IMR-90 (cell line): Measurements from ENCODE around the gene DAB1. TPM values are rescaled to one million over a fixed set of nuclear protein-coding genes. Genes with fewer than 3 reads are reported as not detected.

Source experiments
- ATAC-seq: fragments of 200-7000 bp; cut with Tn5 transposase; 2 replicates; pipeline ENCODE4 v1.9.1; 2020; ENCODE audit warnings: low read depth, mild to moderate bottlenecking, moderate library complexity
- BruUV-seq: library from RNA; stranded (reverse); fragments of 400-500 nt; replicated peaks from 2 replicates; lab custom pipeline; 2021; lab: Mats Ljungman, UMichigan
- CTCF ChIA-PET: fragments of 300-600 bp; formaldehyde crosslinking; extraction: SDS; loops from one replicate; lab custom pipeline; 2021; ENCODE audit warnings: antibody characterized with exemption; lab: Yijun Ruan, JAX
- POLR2A ChIA-PET: fragments of 300-600 bp; sonication (Branson Sonifier 250); formaldehyde crosslinking; loops from one replicate; lab custom pipeline; 2022; ENCODE audit warnings: antibody characterized with exemption; ENCODE audit not compliant: unreplicated experiment; lab: Charles Lee
- DNase-seq: peaks from one replicate; pipeline ENCODE4 v3.0.0; 2013
- H2AFZ ChIP-seq: replicated peaks from 2 replicates; pipeline ENCODE3; 2013; ENCODE audit warnings: low read length, mild to moderate bottlenecking; ENCODE audit not compliant: poor library complexity
- H2AK5ac ChIP-seq: 2 replicates; pipeline ENCODE4 v1.6.1; 2013; ENCODE audit warnings: low read depth, low read length, inconsistent platforms
- H2AK9ac ChIP-seq: replicated peaks from 2 replicates; pipeline ENCODE3; 2013; ENCODE audit warnings: mild to moderate bottlenecking, low read depth, low read length, moderate library complexity; ENCODE audit not compliant: poor library complexity
- H2BK120ac ChIP-seq: 2 replicates; pipeline ENCODE4 v1.6.1; 2013; ENCODE audit warnings: low read depth, low read length, inconsistent platforms
- H2BK15ac ChIP-seq: 3 replicates; pipeline ENCODE4 v1.6.1; 2013; ENCODE audit warnings: low read depth, low read length, inconsistent platforms
- H2BK20ac ChIP-seq: 2 replicates; pipeline ENCODE4 v1.6.1; 2013; ENCODE audit warnings: low read depth, mild to moderate bottlenecking, inconsistent platforms, low read length, moderate library complexity
- H2BK5ac ChIP-seq: 2 replicates; pipeline ENCODE4 v1.6.1; 2013; ENCODE audit warnings: mild to moderate bottlenecking, low read depth, low read length, inconsistent platforms; ENCODE audit not compliant: poor library complexity, severe bottlenecking
- H3K14ac ChIP-seq: replicated peaks from 2 replicates; pipeline ENCODE4 v1.6.1; 2013; ENCODE audit warnings: low read depth, low read length, inconsistent platforms
- H3K18ac ChIP-seq: 2 replicates; pipeline ENCODE4 v1.6.1; 2013; ENCODE audit warnings: low read depth, low read length, control low read depth
- H3K23ac ChIP-seq: 2 replicates; pipeline ENCODE4 v1.6.1; 2013; ENCODE audit warnings: low read depth, low read length, inconsistent platforms
- H3K27ac ChIP-seq: 2 replicates; pipeline ENCODE4 v1.5.1; 2013; ENCODE audit warnings: mild to moderate bottlenecking, control low read depth, low read length; ENCODE audit not compliant: insufficient read depth
- H3K27me3 ChIP-seq: 2 replicates; pipeline ENCODE4 v1.6.1; 2013; ENCODE audit warnings: low read length; ENCODE audit not compliant: control insufficient read depth, insufficient read depth
- H3K36me3 ChIP-seq: 2 replicates; pipeline ENCODE4 v1.6.1; 2013; ENCODE audit warnings: low read length, mixed read lengths; ENCODE audit not compliant: control insufficient read depth, insufficient read depth
- H3K4ac ChIP-seq: 2 replicates; pipeline ENCODE4 v1.6.1; 2013; ENCODE audit warnings: low read depth, low read length, inconsistent platforms
- H3K4me1 ChIP-seq: 2 replicates; pipeline ENCODE4 v1.6.1; 2013; ENCODE audit warnings: low read length, mixed read lengths; ENCODE audit not compliant: control insufficient read depth, insufficient read depth
- H3K4me2 ChIP-seq: 2 replicates; pipeline ENCODE4 v1.6.1; 2013; ENCODE audit warnings: low read depth, mild to moderate bottlenecking, control low read depth, low read length, moderate library complexity
- H3K4me3 ChIP-seq: 2 replicates; pipeline ENCODE4 v1.5.1; 2013; ENCODE audit warnings: low read depth, mild to moderate bottlenecking, control low read depth, low read length, moderate library complexity; ENCODE audit not compliant: insufficient read depth
- H3K56ac ChIP-seq: 2 replicates; pipeline ENCODE4 v1.6.1; 2013; ENCODE audit warnings: low read length, inconsistent platforms; ENCODE audit not compliant: insufficient read depth; ENCODE audit errors: extremely low read depth
- H3K79me1 ChIP-seq, 2 experiments: 2 replicates each; pipeline ENCODE4 v1.6.1; 2013; ENCODE audit warnings: low read length in 2 of 2, inconsistent platforms in 1 of 2, low read depth in 1 of 2
- H3K9ac ChIP-seq: 2 replicates; pipeline ENCODE4 v1.6.1; 2013; ENCODE audit warnings: low read depth, low read length, control low read depth
- H3K9me1 ChIP-seq: 2 replicates; pipeline ENCODE4 v1.6.1; 2013; ENCODE audit warnings: low read length, inconsistent platforms; ENCODE audit not compliant: insufficient read depth
- H3K9me3 ChIP-seq: 2 replicates; pipeline ENCODE4 v1.6.1; 2013; ENCODE audit warnings: low read length; ENCODE audit not compliant: control insufficient read depth, insufficient read depth
- H4K20me1 ChIP-seq: 2 replicates; pipeline ENCODE4 v1.6.1; 2013; ENCODE audit warnings: low read length, inconsistent platforms; ENCODE audit not compliant: insufficient read depth
- H4K5ac ChIP-seq: 2 replicates; pipeline ENCODE4 v1.6.1; 2013; ENCODE audit warnings: mild to moderate bottlenecking, low read depth, low read length, control low read depth
- H4K8ac ChIP-seq, 2 experiments: 2 replicates each; pipeline ENCODE4 v1.6.1; 2013; ENCODE audit warnings: low read depth in 2 of 2, low read length in 2 of 2, control low read depth in 1 of 2, inconsistent platforms in 1 of 2
- H4K91ac ChIP-seq: 2 replicates; pipeline ENCODE4 v1.6.1; 2013; ENCODE audit warnings: low read depth, low read length, inconsistent platforms; ENCODE audit not compliant: insufficient read depth
- BHLHE40 ChIP-seq: fragments of 150-350 bp; IDR thresholded peaks from 2 replicates; pipeline ENCODE4 v1.6.1; 2016; ENCODE audit warnings: mild to moderate bottlenecking, low read depth, low read length
- MAFK ChIP-seq: IDR thresholded peaks from 2 replicates; pipeline ENCODE4 v1.6.1; 2012; ENCODE audit warnings: low read depth, low read length, improper control_type of control experiment
- MAZ ChIP-seq: IDR thresholded peaks from 2 replicates; pipeline ENCODE4 v1.6.1; 2012; ENCODE audit warnings: low read depth, mild to moderate bottlenecking, low read length, improper control_type of control experiment, moderate library complexity, borderline replicate concordance
- MXI1 ChIP-seq: IDR thresholded peaks from 2 replicates; pipeline ENCODE4 v1.6.1; 2012; ENCODE audit warnings: low read depth, mild to moderate bottlenecking, low read length, moderate library complexity, borderline replicate concordance
- POLR2A ChIP-seq: IDR thresholded peaks from 2 replicates; pipeline ENCODE4 v1.6.1; 2012; ENCODE audit warnings: mild to moderate bottlenecking, low read depth, low read length
- RCOR1 ChIP-seq: IDR thresholded peaks from 2 replicates; pipeline ENCODE4 v1.6.1; 2012; ENCODE audit warnings: mild to moderate bottlenecking, low read length, improper control_type of control experiment; ENCODE audit not compliant: insufficient replicate concordance
- RFX5 ChIP-seq: IDR thresholded peaks from 2 replicates; pipeline ENCODE4 v1.8.0; 2012; ENCODE audit warnings: low read depth, mild to moderate bottlenecking, low read length, moderate library complexity
- SMC3 ChIP-seq: fragments of 150-350 bp; IDR thresholded peaks from 2 replicates; pipeline ENCODE4 v1.6.1; 2016; ENCODE audit warnings: low read depth, mild to moderate bottlenecking, antibody characterized with exemption, low read length, moderate library complexity
- USF2 ChIP-seq: fragments of 150-350 bp; IDR thresholded peaks from 2 replicates; pipeline ENCODE4 v1.6.1; 2017; ENCODE audit warnings: mild to moderate bottlenecking, antibody characterized with exemption, low read length, low read depth
- WGBS, 2 experiments: methylation state at CpG; one replicate each; pipeline versions ENCODE4 v1.1.5 to v1.1.7; 2013; ENCODE audit warnings: missing lambda C conversion rate in 2 of 2; ENCODE audit not compliant: insufficient read length in 1 of 2; ENCODE audit errors: extremely low coverage in 2 of 2; 5-methylcytosine and 5-hydroxymethylcytosine counted together
- dilution Hi-C: fragments of 300-500 bp; cut with HindIII; formaldehyde crosslinking; loops from one replicate; pipeline ENCODE4 v1.14.3; 2018; ENCODE audit warnings: low sequenced_read_pairs; ENCODE audit not compliant: unreplicated experiment
- in situ Hi-C: fragments of 300-500 bp; cut with MboI; formaldehyde crosslinking; loops from 3 replicates; pipeline ENCODE4 v1.14.3; 2019; ENCODE audit warnings: low sequenced_read_pairs, inconsistent platforms, mixed read lengths
- intact Hi-C: fragments of 100-400 bp; cut with micrococcal nuclease; formaldehyde crosslinking; loops from 2 replicates; pipeline ENCODE4 v1.10.0; 2022
- polyA plus RNA-seq, 3 experiments: library from polyadenylated mRNA; depleted of rRNA; stranded (reverse); fragments of >200 nt; gene quantifications; 2 replicates each; pipeline ENCODE4 v1.2.3, GENCODE V29; 2012; ENCODE audit warnings: low replicate concordance in 1 of 3
- total RNA-seq: library from RNA; depleted of rRNA; stranded (reverse); fragments of >200 nt; gene quantifications from 2 replicates; pipeline ENCODE4 v1.2.3, GENCODE V29; 2012

Gene DAB1
- total and polyA plus RNA-seq, 2 of the 4 experiments (the other 2 are of a cell fraction) = 0.18 to 0.41 TPM

GRCh38 chr1:57295326-57295725 is 128.5 kb downstream of the DAB1 start:
- Histone ChIP-seq H3K4me2 (no peak overlapping the region), H4K20me1 (no peaks in the 10 kb centered on the region), H2BK20ac (no peak overlapping the region), H3K23ac (no peak overlapping the region), H3K18ac (no peak overlapping the region), H3K9me1 (no peaks in the 10 kb centered on the region), H3K4ac (no peak overlapping the region), H4K91ac (no peak overlapping the region), H4K8ac (no peak overlapping the region), H3K4me1 (no peaks in the 10 kb centered on the region), H2AK9ac (no peak overlapping the region), H2BK5ac (no peak overlapping the region), H3K36me3 (no peaks in the 10 kb centered on the region), H4K5ac (no peak overlapping the region), H2AK5ac (no peak overlapping the region), H3K79me1 (no peaks in the 10 kb centered on the region), H3K9ac (no peak overlapping the region), H3K56ac (no peak overlapping the region), H3K27ac (no peak overlapping the region), H3K14ac (no peak overlapping the region), H2BK120ac (no peak overlapping the region), H3K9me3 (no peaks in the 10 kb centered on the region), H2AFZ (no peak overlapping the region), H3K4me3 (no peak overlapping the region), H2BK15ac (no peak overlapping the region), H3K27me3 (no peaks in the 10 kb centered on the region)
- DNase-seq (no peak), ATAC-seq (no peak)
- intact Hi-C loops (no loop called here), in situ Hi-C loops (no loop called here), dilution Hi-C loops (no loop called here)
- ChIA-PET CTCF (no interaction called here), POLR2A (no interaction called here)
- TF ChIP-seq MXI1 = no peak
- TF ChIP-seq RFX5 = no peak
- no peak for TF ChIP-seq BHLHE40
- no peak for TF ChIP-seq MAFK
- no peak for TF ChIP-seq POLR2A
- TF ChIP-seq MAZ = no peak
- TF ChIP-seq RCOR1 = no peak
- no peak for TF ChIP-seq USF2
- TF ChIP-seq SMC3 = no peak
- no CpG with 5 or more reads among the region's 1 CpG for WGBS, 2 experiments
- no TSS peak for BruUV-seq
